ENCODE results near the gene SPSB4. TPM values are rescaled to one million over a fixed set of nuclear protein-coding genes. Genes with fewer than 3 reads are reported as not detected.

SPSB4 gene
- total RNA-seq, 1 donor from 2014 or later = 0.58 TPM

GRCh38 chr3:141087076-141087777, 36.1 kb downstream of the SPSB4 start:
- TF ChIP-seq CTCF (conservative IDR thresholded peaks at IDR 0.05; ENCODE audit: low read depth, low read length) = no peak
- DNase-seq (ENCODE audit: low read depth) = no peak
- H3K4me3 ChIP-seq (ENCODE audit: low read depth, low read length) = no peak overlapping the region

- DNase-seq (ENCODE audit: low read depth) = no peak
- no peak overlapping the region for H3K4me3 ChIP-seq (ENCODE audit: low read depth, low read length)
- no peak for TF ChIP-seq CTCF (conservative IDR thresholded peaks at IDR 0.05; ENCODE audit: low read depth, low read length)
These were observed 36.6 kb downstream of the SPSB4 start for GRCh38 chr3:141087778-141088130.

GRCh38 chr3:141089339-141090152, 38.4 kb downstream of the SPSB4 start:
- no peak overlapping the region for H3K4me3 ChIP-seq (ENCODE audit: low read depth, low read length)
- DNase-seq (ENCODE audit: low read depth) = no peak
- TF ChIP-seq CTCF (conservative IDR thresholded peaks at IDR 0.05; ENCODE audit: low read depth, low read length) = no peak

- H3K4me3 ChIP-seq (ENCODE audit: low read depth, low read length) = no peak overlapping the region
- DNase-seq (ENCODE audit: low read depth) = no peak
- no peak for TF ChIP-seq CTCF (conservative IDR thresholded peaks at IDR 0.05; ENCODE audit: low read depth, low read length)
These were observed 40.3 kb downstream of the SPSB4 start for GRCh38 chr3:141091426-141091825.

GRCh38 chr3:141092663-141093062, 41.5 kb downstream of the SPSB4 start:
- DNase-seq (ENCODE audit: low read depth) = no peak
- no peak for TF ChIP-seq CTCF (conservative IDR thresholded peaks at IDR 0.05; ENCODE audit: low read depth, low read length)
- no peak overlapping the region for H3K4me3 ChIP-seq (ENCODE audit: low read depth, low read length)

GRCh38 chr3:141093397-141093796, 42.2 kb downstream of the SPSB4 start:
- no peak for TF ChIP-seq CTCF (conservative IDR thresholded peaks at IDR 0.05; ENCODE audit: low read depth, low read length)

More at GRCh38 chr3:141093397-141093796, 42.2 kb downstream of the SPSB4 start:
- peak; percentile 12 for DNase-seq (ENCODE audit: low read depth)
- no peak overlapping the region for H3K4me3 ChIP-seq (ENCODE audit: low read depth, low read length)

Measured in epithelial cell of proximal tubule (primary cell).